H1 (cell line): Measurements from ENCODE around the gene ZNF641.

Experiments used
- BACH1 ChIP-seq: IDR thresholded peaks from 2 replicates; pipeline ENCODE4 v1.6.1; 2012; ENCODE audit warnings: low read length, improper control_type of control experiment
- CTCF ChIP-seq, 3 experiments: IDR thresholded peaks; 1 replicate in 2 of 3; 2 replicates in 1 of 3; pipeline versions ENCODE4 v1.5.1 to v1.6.1; 2011; ENCODE audit warnings: low read length in 3 of 3, mild to moderate bottlenecking in 3 of 3, inconsistent platforms in 2 of 3, low read depth in 1 of 3, moderate library complexity in 1 of 3; ENCODE audit not compliant: insufficient read depth in 1 of 3; ENCODE audit errors: control extremely low read depth in 1 of 3
- MAX ChIP-seq: IDR thresholded peaks from 2 replicates; pipeline ENCODE4 v1.6.1; 2012; ENCODE audit warnings: inconsistent platforms
- POLR2A ChIP-seq, 2 experiments: IDR thresholded peaks; 1 replicate in 1 of 2; 2 replicates in 1 of 2; pipeline ENCODE4 v1.6.1; 2011; ENCODE audit warnings: low read depth in 2 of 2, low read length in 2 of 2, mild to moderate bottlenecking in 2 of 2; ENCODE audit errors: control extremely low read depth in 1 of 2
- TEAD4 ChIP-seq: IDR thresholded peaks from 2 replicates; pipeline ENCODE4 v1.6.1; 2012; ENCODE audit warnings: low read depth, low read length, inconsistent platforms, mixed read lengths

GRCh38 chr12:48356041-48356768 is 5.5 kb upstream of the ZNF641 start:
- TF ChIP-seq TEAD4 (no peak), CTCF (IDR thresholded peaks at IDR 0.05; ENCODE audit: control extremely low read depth in 1 of 3, insufficient read depth in 1 of 3, low read depth in 1 of 3, low read length in 3 of 3) (no peak), MAX (no peak), POLR2A (IDR thresholded peaks at IDR 0.05; ENCODE audit: control extremely low read depth in 1 of 2, low read depth in 2 of 2, low read length in 2 of 2) (no peak), BACH1 (no peak)
